ENCODE data around the gene COBLL1.

The COBLL1 gene

DNA sequence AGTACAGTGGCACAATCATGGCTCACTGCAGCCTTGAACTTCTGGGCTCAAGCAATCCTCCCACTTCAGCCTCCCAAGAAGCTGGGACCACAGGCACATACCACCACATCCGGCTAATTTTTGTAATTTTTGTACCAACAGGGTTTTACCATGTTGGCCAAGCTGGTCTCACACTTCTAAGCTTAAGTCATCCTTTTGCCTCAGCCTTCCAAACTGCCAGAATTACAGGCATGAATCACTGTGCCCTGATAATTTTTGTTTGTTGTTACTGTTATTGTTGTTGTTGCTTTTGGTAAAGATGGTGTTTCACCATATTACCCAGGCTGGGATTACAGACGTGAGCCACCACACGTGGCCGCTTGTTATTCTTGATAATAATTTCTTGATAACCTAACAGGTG is 10.5 kb upstream of the COBLL1 start:
- DNase-seq (ENCODE audit: low spot score): no peak

DNA sequence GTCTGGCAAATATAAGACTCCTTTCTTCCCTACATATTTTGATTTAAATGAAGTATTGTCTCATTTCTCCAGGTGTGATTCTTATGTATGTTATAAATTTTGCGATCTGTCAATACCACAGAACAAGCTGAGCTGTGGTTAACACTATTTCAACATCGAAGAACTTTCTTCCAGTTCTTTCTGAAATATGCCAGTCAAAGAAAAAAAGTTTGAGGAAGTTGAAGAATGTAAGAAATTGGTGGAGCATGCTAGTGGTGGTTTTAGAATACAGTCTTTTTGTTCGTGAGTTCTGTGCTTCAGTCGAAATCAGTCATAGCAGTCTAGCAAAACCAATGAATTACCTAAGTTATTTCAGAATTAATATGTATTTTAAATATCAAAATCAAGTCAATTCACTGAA is 8.6 kb upstream of the COBLL1 start:
- no peak for DNase-seq (ENCODE audit: low spot score)

DNA sequence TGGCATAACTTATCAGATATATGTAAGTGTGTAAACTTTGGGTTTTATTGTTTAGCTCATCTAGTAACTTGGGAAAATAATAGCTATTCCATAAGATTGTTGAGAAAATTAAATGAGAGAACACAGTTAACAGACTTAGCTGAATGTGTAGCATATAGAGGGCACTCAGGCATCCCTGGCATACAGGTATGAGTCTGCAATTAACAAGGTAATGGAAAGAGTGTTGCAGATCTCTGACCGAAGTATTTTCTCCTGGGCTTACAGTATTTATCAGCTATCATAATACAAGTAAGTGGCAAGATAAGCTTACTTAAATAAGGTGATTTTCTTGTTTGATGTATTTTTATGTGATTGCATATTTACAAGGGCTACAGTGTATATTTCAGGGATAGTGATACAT is 7.9 kb upstream of the COBLL1 start:
- no peak for DNase-seq (ENCODE audit: low spot score)

DNA sequence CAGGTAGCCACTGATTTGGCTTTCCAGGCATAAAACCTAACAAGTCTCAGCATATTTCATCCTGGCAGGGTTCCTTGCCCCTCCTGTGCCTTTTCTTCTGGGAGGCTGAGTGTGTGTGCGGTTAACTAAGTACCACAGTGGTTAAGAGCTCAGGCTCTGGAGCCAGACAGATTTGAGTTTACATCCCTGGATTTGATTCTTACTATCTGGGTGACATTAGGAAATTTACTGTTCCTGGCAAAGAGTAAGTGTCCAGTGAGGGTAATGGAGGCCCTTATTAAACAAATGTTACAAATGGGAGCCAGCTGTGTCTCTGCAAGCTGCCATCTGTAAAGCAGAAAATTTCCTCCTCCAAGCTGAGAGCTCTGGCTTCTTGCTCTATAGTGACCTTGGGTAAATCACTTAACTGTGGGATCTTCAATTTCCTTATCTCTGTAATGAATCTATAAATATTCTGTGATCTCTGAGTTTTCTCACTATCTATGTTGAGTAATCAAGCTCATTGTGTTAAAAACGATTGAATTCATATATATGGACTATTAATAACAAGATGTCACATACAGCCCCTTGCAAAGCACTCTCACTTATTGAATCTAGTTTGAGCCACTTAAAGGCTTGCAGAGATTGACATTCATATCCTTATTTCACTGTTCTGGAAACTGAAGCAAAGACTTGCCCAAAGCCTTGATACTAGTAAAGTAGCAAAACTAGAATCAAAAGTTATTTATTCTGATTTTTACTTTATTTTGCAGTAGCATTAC is 6.5 kb upstream of the COBLL1 start:
- DNase-seq (ENCODE audit: low spot score): no peak

DNA sequence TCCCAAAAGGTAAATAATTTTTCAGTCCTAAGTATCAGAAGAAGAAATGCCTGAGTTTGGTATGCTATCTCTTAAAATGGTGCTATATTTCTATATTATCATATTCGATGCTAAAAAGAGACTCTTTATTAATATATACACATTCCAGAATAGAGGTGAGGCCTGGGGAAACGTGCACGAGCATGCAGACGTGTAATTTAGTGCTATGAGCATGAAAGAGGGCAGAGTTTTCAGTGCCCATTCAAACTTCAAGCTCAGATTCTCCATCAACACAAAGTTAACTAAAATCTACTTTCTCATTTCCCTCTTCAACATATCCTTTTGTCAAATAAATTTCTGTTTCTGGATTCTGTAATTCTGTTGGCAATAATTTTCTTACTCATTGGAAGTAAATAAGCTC is 5.7 kb upstream of the COBLL1 start:
- DNase-seq (ENCODE audit: low spot score): no peak

DNA sequence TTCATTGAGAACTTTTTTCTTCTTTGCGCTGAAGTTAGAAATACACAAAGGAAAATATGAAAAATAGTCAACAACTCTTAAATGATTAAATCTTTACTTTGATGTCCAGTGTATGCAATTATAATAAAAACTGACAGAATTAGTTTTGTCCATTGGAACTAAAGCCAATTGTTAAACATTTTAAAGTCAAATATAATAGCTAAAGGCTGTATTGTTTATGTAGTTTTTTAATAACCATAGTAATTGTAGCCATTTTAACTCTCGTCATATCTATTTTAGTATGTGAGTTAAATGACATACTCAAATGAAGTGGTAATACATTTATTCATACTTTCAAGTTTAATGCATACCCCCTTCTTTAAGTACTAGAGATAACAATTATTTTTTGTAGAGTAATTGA is 4.7 kb upstream of the COBLL1 start:
- DNase-seq (ENCODE audit: low spot score): no peak

DNA sequence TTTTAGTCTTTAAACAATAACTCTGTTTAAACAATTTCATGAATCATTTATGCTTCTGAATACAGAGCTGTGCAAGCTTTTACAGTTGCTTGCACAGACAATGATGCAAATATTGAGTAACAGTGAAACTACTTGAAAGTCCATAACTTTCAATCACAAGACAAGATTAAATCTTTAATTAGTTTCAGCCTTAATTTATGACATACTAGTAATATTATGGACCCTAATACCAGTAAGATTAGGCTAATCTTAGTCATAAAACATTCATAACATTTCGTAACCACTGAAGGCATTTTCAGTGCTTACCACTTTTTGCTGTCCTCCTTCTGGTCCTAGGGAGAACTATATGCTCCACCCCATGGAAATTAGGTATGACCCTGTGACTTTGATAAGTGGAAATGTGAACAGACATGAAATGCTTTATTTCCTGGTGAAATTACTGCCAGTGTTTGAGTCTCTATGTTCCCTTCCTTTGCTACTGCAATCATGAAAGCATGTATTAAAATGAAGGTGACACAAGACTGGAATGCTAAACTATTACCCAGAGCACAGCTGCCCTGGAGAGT is 1.8 kb upstream of the COBLL1 start:
- no peak for DNase-seq (ENCODE audit: low spot score)

DNA sequence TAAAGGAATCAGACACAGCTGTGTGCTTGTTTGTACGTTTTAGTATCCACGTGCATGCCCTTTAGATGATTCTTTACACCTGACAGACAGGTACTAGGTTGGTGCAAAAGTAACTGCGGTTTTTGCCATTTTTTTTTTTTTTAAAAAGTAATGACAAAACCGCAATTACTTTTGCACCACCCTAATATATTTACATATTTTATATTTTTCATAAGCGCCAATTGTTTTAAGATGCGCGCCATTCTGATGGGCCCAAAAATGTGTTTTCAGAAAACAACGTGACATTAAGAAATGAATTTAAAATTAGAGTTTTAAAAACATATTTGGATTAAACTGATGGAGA is 972 bp upstream of the COBLL1 start:
- no peak for DNase-seq (ENCODE audit: low spot score)

DNA sequence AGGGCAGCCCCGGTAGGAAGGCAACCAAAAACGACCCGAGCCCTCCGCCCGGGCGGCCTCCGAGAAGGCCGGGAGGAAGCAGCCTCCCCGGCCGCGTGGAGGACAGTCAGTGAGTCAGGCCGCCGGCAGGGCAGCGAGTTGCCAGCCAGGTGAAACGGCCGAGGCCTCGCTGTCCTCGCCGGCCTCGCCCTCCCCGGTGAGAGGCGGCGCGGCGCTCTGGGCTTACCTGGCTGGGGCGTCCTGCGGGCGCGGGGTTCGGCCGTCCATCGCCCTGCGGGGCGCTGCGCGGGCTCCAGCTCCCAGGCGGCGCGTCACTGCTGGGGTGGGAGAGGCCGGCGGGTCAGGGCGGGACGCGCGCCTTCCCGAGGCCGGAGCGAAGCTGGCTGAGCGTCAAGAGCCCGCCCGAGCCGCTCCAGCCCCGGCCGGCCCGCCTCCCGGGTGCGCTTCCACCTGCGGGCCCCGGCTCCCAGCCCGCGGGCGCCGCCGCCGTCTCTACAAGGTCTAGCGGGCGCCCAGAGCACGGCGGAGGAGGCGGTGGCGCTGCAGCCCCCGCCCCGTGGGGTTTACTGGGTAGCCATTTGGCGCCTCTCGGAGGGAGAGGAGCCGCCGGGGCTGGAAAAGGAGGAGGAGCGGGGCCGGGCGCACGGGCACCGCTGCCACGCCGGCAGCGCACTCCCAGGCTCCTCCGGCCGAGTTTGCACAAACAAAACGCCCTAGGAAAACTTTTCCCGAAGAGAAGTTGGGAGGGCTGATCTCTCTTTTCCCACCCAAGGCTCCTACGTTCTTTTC is 499 bp downstream of the COBLL1 start:
- DNase-seq (ENCODE audit: low spot score): no peak

DNA sequence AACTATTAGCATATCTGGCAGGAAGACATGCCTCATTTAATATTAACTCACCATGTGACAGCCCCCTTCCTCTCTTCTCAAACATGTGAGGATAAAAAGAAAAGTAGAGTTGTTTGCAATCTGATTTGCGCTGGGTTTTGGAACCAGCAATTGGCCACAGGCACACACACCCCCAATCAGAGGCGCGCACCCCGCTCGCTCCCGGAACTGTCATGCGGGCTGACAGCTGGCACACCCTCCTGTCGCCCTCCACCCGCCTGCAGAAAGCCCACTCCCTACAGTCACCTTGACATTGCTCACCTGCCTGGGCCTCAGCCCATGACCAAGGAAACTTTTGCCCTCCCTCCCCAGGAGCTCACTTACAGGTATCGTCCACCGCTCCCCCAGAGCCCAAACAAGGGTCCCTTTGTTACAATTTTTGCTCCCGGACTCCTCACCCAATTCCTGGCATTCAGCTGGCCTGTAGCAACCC is 1.1 kb downstream of the COBLL1 start:
- no peak for DNase-seq (ENCODE audit: low spot score)

DNA sequence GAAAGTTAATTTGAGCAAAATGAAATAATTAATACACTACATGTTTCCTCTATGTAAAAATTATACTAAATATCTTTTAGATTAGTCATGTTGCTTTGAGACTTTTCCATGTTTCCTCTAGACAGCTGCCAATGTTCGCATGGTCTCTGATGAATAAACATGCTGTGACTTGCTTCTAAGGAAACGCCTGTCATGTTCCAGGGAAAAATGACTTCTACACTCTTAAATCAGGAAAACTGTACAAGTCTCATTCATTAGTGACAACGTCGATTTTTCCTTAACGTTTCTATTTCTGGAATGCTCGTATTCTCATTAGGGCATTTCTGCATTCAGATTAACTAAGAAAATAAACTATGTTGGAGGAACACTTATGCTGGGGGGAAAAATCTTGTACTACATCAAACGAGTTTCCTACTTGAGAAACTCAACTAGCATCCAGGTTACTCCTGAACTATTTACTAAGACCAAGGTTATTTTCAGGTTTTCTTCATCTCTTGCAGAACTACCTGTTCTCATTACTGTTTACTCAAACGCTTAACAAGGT is 1.6 kb downstream of the COBLL1 start:
- DNase-seq (ENCODE audit: low spot score): no peak

DNA sequence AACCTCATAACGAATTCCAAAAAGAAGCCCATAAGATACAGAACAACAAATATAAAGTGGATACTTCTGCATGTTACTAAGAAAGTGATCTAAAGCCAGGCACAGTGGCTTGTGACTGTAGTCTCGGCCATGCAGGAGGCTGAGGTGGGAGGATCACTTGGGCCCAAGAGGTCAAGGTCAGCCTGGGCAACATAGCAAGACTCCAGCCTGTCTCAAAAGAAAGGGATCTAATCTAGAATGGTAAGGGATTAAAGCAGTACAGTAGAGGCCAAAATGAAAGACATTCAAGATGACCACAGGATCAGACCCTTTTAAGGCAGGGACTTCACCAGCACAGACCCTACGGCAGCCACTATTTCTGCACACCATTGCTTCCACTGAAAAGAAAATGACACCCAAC is 3.8 kb downstream of the COBLL1 start:
- no peak for DNase-seq (ENCODE audit: low spot score)

DNA sequence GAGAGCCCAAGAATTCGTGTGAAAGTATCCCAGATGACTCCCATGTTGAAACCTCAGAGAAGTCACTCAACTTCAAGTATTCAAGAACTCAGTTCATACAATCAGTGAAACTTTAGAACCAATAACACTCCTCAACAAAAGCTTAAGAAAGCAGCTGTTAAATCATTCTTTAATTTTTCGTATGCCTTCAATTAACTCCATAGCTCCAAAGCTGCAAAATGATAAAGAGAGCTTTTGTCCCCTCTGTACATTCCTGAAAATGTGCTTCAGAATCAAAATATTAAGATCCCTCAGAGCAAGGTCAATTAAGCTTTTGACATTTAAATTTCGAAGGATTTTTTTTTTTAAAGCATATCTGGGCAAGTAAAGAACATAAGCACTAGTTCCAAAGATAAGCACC is 4.7 kb downstream of the COBLL1 start:
- DNase-seq (ENCODE audit: low spot score): no peak

DNA sequence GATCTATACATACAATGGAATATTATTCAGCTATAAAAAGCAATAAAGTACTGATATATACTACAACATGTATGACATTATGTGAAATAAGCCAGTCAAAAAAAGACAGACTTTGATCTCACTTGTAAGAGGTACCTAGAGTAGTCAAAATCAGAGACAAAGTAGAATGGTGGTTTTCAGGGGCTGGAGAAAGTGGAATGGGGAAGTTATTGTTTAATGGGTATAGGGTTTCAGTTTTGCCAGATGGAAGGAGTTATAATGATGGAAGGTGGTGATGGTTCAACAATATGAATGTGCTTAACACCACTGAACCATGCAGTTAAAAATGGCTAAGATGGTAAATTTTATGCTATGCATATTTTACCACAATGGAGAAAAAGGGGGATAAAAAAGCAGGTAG is 6.3 kb downstream of the COBLL1 start:
- no peak for DNase-seq (ENCODE audit: low spot score)

DNA sequence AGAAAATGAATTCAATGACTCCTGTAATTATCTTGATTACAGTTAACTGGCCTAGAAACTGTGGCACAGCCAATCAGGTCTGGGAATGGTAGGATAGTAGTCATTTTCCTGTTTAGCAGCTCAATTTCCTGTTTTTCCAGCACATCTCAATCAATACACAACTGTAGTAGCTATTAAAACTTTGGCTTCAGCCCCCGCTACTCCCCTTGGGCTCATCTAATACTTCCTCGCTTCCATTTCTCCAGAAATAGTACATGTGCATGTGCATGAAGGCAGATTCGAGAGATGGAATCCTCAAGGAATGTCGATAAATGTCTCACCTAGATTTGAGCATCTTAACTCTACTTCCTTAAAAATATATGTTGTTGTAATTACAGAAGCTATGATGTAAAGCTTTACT is 9.7 kb downstream of the COBLL1 start:
- DNase-seq (ENCODE audit: low spot score): no peak

DNA sequence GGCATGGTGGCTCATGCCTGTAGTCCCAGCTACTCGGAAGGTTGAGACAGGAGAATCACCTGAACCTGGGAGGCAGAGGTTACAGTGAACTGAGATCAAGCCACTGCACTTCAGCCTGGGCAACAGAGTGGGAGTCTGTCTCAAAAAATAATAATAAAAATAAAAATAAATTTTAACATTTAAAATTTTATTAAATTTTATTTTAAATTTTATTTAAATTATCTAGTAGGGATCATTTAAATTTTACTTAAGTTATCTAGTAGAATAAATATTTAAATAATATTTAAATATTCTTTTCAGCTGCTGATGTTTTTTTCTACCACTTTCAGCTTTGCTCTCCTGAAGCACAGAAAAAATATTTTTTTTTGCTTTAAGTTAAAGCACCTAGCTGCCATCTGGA is 10.4 kb downstream of the COBLL1 start:
- DNase-seq (ENCODE audit: low spot score): no peak

DNA sequence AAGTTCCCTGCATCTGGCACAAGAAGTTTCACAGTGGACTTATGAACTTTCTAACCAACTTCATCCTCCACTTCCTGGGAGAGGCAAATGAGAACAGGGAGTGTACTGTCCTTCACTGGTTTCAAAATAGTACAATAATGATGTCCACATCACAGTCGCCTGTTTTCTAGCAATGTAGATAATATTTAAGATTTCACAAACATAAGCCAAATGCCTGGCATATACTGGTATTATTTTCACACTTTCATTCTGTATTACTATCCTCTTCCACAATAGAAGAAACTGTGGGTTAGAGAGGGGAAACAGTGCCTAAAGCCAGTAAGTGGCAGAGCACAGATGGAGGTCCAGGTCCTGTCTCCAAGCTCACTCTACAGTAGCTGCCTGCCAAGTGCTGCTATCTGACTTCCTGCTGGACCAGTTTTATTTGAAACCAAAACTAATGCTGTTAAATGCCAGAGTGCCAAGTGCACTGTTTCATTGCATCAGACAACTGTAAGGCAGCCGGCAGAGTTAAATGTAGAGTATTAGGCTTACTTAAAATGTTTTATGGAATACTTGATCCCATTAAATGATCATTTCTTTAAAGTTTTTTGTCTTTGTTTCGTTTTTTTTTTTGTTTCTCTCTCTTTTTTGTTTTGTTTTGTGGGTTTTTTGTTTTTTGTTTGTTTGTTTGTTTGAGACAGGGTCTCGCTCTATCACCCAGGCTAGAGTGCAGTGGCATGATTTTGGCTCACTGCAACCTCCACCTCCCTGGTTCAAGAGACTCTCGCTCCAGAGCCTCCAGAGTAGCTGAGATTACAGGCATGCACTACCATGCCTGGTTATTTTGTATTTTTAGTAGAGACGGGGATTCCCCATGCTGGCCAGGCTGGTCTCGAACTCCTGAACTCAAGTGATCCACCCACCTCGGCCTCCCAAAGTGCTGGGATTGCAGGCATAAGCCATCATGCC is 15.1 kb downstream of the COBLL1 start:
- DNase-seq (ENCODE audit: low spot score): no peak

DNA sequence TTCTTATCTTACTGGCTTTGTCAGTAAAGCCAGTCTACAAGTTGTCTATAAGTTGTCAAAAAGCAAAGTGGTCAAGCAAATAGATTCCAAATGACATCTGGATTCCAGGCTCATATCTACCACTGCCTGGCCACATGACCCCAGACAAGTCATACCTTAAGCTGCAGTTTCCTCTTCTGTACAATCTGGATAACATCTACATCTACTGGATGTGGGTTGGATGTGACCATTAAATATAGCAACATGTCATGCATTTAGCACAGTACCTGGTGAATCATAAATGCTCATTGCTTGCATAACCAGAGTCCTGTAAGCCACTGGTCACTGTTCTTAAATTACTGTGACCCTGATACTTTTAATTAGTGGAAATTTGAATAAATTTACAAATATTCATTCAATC is 16.8 kb downstream of the COBLL1 start:
- no peak for DNase-seq (ENCODE audit: low spot score)

DNA sequence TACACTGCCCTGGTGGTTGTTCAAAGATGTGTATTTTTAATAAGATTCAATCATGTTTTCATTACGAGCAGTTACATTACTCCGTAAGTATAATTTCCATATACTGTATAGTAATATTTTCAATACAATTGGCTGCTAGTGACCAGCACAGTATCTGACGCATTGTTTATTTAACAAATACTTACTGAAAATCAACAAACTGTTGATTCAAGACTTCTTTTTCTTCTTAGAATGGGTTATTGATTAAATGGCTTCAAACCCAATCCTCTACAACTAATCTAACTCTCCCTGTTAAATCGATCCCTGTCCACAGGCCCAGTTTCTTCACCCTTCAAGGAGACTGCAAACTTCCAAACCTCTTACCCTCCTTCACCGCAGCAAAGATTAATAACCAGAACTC is 18.5 kb downstream of the COBLL1 start:
- DNase-seq (ENCODE audit: low spot score): no peak

DNA sequence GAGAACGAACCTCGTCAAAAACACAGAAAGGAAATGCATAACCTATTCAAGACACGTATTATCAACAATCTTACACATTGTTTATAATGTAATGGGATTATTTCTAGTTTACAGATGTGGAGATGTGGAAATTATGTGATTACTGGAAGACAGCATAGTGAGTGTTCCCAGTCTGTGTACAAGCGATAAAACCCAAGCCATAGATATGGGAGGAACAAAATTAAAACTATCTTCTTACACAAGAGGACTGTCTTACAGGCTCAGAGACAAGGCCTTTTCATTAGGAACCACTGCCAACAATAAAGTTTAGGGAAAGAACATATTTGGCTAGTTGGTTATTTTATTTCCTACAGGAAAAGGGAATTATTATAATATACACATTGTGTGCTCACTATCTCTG is 20.3 kb downstream of the COBLL1 start:
- DNase-seq (ENCODE audit: low spot score): no peak

DNA sequence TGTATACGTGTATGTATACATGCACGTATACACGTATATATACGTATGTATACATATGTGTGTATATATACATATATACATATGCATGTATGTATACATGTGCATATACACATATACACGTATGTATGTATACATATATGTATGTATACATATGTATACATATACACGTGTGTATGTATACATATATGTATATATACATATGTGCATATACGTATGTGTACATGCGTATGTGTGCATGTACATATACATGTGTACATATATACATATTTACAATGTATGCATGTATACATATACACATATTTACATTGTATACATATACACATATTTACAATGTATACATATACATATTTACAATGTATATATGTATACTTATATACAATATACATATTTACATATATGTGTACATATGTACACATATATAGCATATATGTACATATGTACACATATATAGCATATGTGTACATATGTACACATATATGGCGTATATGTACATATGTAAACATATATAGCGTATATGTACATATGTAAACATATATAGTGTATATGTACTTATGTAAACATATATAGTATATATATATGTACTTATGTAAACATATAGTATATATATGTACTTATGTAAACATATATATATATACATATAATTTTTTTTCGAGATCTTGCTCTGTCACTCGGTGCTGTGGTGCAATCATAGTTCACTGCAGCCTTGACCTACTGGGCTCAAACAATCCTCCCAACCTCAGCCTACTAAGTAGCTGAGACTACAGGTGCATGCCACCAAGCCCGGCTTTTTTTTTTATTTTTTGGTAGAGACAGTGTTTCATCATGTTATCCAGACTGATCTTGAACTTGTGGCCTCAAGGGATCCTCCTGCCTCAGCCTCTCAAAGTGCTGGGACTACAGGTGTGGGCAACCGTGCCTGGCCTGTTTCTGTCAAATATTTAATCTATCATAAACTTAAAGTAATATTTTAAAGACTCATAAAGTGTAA is 23.2 kb downstream of the COBLL1 start:
- no peak for DNase-seq (ENCODE audit: low spot score)
